Skeletal muscle tissue (tissue), 4 donors: ENCODE measurements around the gene RGS14. TPM values are rescaled to one million over a fixed set of nuclear protein-coding genes. Genes with fewer than 3 reads are reported as not detected.

Source experiments
- H3K27ac ChIP-seq: one replicate; pipeline ENCODE4 v1.7.0; 2013; ENCODE audit warnings: mild to moderate bottlenecking, low read depth, low read length, inconsistent platforms
- H3K27me3 ChIP-seq, 3 donors: one replicate each; pipeline ENCODE4 v1.7.0; 2013; ENCODE audit warnings: low read length in 3 of 3; ENCODE audit not compliant: control insufficient read depth in 3 of 3, insufficient read depth in 3 of 3
- H3K36me3 ChIP-seq, 3 donors: one replicate each; pipeline ENCODE4 v1.7.0; 2013; ENCODE audit warnings: low read length in 3 of 3; ENCODE audit not compliant: control insufficient read depth in 3 of 3, insufficient read depth in 3 of 3
- H3K4me1 ChIP-seq, 3 donors: one replicate each; pipeline ENCODE4 v1.7.0; 2013; ENCODE audit warnings: low read length in 3 of 3, mild to moderate bottlenecking in 3 of 3; ENCODE audit not compliant: control insufficient read depth in 3 of 3, insufficient read depth in 3 of 3
- H3K4me3 ChIP-seq, 3 donors: one replicate each; pipeline ENCODE4 v1.7.0; 2013; ENCODE audit warnings: low read length in 3 of 3
- H3K9ac ChIP-seq, 3 donors: one replicate each; pipeline ENCODE4 v1.7.0; 2013; ENCODE audit warnings: low read length in 3 of 3, mild to moderate bottlenecking in 3 of 3, moderate library complexity in 2 of 3, low read depth in 1 of 3
- H3K9me3 ChIP-seq, 3 donors: one replicate each; pipeline ENCODE4 v1.7.0; 2013; ENCODE audit warnings: low read length in 3 of 3; ENCODE audit not compliant: control insufficient read depth in 3 of 3
- total RNA-seq: library from RNA; depleted of rRNA; stranded (reverse); fragments of >200 nt; gene quantifications from one replicate; pipeline ENCODE4 v1.2.3, GENCODE V29; 2014
- donor health status: Osteomylitis.

The RGS14 gene
- total RNA-seq, 1 donor from 2014 or later = 12.5 TPM

- Histone ChIP-seq H3K4me3 (no peak overlapping the region), H3K27me3 (peaks cover 0 to 6% (median 2%) of the 10 kb centered on the region in 3 donors), H3K36me3 (no peaks in the 10 kb centered on the region), H3K4me1 (peaks cover 4 to 11% (median 9%) of the 10 kb centered on the region in 3 donors), H3K27ac (no peak overlapping the region), H3K9ac (peak overlapping the region in 1 of 3 donors; percentile 8), H3K9me3 (no peaks in the 10 kb centered on the region)
Observed at GRCh38 chr5:177389241-177390169, 31.8 kb downstream of the RGS14 start.

DNA sequence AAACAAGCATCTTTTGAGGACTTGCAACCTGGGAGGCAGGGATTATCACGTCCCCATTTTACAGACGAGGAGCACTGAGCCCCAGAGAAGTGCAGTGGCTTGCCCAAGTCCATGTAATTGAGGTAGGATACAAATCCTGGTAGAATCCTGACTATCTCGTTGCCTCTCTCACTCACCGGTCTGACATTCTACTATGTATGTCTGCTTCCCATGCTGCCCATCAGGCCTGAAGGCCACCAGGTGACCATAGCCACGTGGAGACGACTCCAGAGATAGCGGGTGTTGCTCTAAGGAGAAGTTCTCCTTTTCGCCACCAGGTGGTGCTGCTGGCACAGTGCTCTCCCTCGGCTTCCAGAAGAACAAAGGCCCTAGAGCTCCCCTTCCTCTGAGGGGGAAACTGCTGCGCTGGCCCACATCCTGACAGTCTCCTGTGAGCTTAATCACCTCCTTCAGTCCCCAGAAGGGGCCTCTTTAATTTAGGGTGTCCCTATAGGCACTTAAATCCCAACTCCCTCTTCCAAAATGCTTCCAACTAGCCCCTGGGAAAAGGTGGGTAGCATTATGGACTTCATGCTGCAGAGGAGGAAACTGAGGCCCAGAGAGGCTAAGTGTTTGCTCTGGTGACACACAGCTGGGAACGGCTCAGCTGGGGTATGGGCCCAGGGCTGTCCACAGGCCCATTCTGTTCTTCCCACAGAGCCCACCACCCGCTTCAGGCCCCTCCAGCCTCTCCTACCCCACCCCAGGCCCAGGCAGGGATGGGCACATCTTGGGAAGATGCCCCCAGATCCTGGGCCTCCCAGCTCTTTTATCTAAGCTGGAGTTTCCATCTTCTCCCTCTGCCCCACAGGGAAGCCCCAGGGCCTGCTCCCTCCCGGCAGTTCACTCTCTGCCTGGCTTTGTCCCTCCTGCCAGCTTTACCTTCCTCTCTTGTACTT, 32.9 kb downstream of the RGS14 start:
- H3K4me3 ChIP-seq = no peak overlapping the region
- H3K27ac ChIP-seq = no peak overlapping the region
- peak overlapping the region in 1 of 3 donors; percentile 8 for H3K9ac ChIP-seq
- H3K27me3 ChIP-seq = peaks cover 0 to 6% (median 0%) of the 10 kb centered on the region in 3 donors
- peaks cover 4 to 11% (median 9%) of the 10 kb centered on the region in 3 donors for H3K4me1 ChIP-seq
- no peaks in the 10 kb centered on the region for H3K9me3 ChIP-seq
- H3K36me3 ChIP-seq = no peaks in the 10 kb centered on the region

- Histone ChIP-seq H3K27ac (no peak overlapping the region), H3K4me3 (no peak overlapping the region), H3K4me1 (peaks cover 4 to 11% (median 9%) of the 10 kb centered on the region in 3 donors), H3K9ac (no peak overlapping the region), H3K36me3 (no peaks in the 10 kb centered on the region), H3K9me3 (no peaks in the 10 kb centered on the region), H3K27me3 (peaks cover 11 to 16% (median 11%) of the 10 kb centered on the region in 3 donors)
Observed at GRCh38 chr5:177392765-177393164, 35.0 kb downstream of the RGS14 start.

DNA sequence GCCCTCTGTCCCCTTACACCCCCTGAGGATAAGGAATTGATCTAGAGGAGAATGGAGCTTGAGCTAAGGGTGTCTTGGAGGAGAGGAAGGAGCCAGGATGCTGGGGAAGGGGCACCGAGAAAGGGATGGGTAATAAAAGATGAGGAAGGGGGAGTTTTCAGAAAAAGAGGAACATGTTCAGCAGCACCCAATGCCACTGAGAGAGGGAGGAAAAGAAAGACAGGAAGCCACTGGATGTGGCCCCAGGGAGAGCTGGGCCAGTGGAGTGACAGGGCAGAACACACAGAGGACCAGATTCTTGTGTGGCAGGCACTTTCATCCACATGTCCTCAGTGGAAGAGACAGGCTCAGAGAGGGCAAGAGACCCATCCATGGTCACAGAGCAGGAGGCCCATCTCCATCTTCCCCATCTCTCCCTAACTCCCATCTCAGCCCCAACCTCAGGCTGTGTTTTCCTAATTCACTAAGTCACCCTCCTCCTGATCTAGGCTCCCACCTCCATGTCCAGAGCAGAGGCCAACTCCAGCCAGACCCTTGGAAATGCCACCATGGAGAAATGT, 35.6 kb downstream of the RGS14 start:
- Histone ChIP-seq H3K9ac (no peak overlapping the region), H3K27me3 (peaks cover 16 to 21% (median 16%) of the 10 kb centered on the region in 3 donors), H3K27ac (no peak overlapping the region)

GRCh38 chr5:177393990-177394389, 36.3 kb downstream of the RGS14 start:
- H3K27ac ChIP-seq = no peak overlapping the region
- H3K9me3 ChIP-seq = no peaks in the 10 kb centered on the region
- H3K4me1 ChIP-seq = peaks cover 4 to 11% (median 6%) of the 10 kb centered on the region in 3 donors
- peaks cover 19 to 28% (median 21%) of the 10 kb centered on the region in 3 donors for H3K27me3 ChIP-seq
- H3K36me3 ChIP-seq = no peaks in the 10 kb centered on the region
- no peak overlapping the region for H3K9ac ChIP-seq
- H3K4me3 ChIP-seq = no peak overlapping the region

More for the DNA sequence above, 35.6 kb downstream of the RGS14 start:
- H3K4me1 ChIP-seq = peaks cover 4 to 11% (median 9%) of the 10 kb centered on the region in 3 donors
- H3K4me3 ChIP-seq = no peak overlapping the region
- no peaks in the 10 kb centered on the region for H3K9me3 ChIP-seq
- H3K36me3 ChIP-seq = no peaks in the 10 kb centered on the region

GRCh38 chr5:177396078-177396477, 38.4 kb downstream of the RGS14 start:
- Histone ChIP-seq H3K27ac (no peak overlapping the region), H3K27me3 (peaks cover 37 to 48% (median 40%) of the 10 kb centered on the region in 3 donors), H3K9ac (no peak overlapping the region)

GRCh38 chr5:177396807-177397206, 39.1 kb downstream of the RGS14 start:
- Histone ChIP-seq H3K36me3 (no peaks in the 10 kb centered on the region), H3K4me3 (no peak overlapping the region), H3K27ac (no peak overlapping the region), H3K9ac (no peak overlapping the region), H3K27me3 (peaks cover 44 to 55% (median 45%) of the 10 kb centered on the region in 3 donors), H3K9me3 (no peaks in the 10 kb centered on the region), H3K4me1 (peaks cover 2 to 8% (median 4%) of the 10 kb centered on the region in 3 donors)

More at GRCh38 chr5:177396078-177396477, 38.4 kb downstream of the RGS14 start:
- H3K4me1 ChIP-seq = peaks cover 2 to 8% (median 4%) of the 10 kb centered on the region in 3 donors
- H3K36me3 ChIP-seq = no peaks in the 10 kb centered on the region
- no peak overlapping the region for H3K4me3 ChIP-seq
- H3K9me3 ChIP-seq = no peaks in the 10 kb centered on the region

DNA sequence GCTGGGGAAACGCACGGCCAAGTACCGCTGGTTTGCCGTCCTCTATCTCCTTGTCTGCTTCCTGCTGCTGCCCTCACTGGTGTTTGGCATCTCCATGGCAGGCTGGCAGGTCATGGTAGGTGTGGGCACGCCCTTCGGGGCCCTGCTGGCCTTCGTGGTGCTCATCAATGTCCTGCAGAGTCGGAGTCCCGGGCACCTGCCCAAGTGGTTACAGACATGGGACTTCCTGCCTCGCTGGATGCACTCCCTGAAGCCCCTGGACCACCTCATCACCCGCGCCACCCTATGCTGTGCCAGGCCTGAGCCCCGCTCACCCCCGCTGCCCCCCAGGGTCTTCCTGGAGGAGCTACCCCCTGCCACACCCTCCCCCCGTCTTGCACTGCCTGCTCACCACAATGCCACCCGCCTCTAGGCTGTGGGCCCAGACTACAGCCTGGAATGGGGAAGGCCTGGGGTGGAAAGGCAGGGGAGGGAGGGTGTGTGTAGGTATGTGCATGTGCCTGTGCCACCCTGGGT, 40.2 kb downstream of the RGS14 start:
- H3K9ac ChIP-seq = no peak overlapping the region
- peaks cover 55 to 66% (median 56%) of the 10 kb centered on the region in 3 donors for H3K27me3 ChIP-seq
- H3K4me1 ChIP-seq = peaks cover 10 to 17% (median 12%) of the 10 kb centered on the region in 3 donors
- no peak overlapping the region for H3K27ac ChIP-seq
- no peak overlapping the region for H3K4me3 ChIP-seq
- no peaks in the 10 kb centered on the region for H3K9me3 ChIP-seq
- H3K36me3 ChIP-seq = no peaks in the 10 kb centered on the region
